Activated CD4-positive, alpha-beta memory T cell treated with anti-CD3 and anti-CD28 coated beads for 36 hours (primary cell): ENCODE results near the gene TOPAZ1. TPM values are rescaled to one million over a fixed set of nuclear protein-coding genes. Genes with fewer than 3 reads are reported as not detected.
A peak's percentile ranks its signal among the peaks of the same experiment; 100 is the strongest.
"Not testable (repeated sequence)": the region's sequence is repeated elsewhere in the genome, so short reads cannot be mapped to it uniquely, and the experiment has no call there.

ENCODE experiments used
- CTCF ChIA-PET: fragments of 350-600 bp; sonication (Branson Sonifier 250); formaldehyde crosslinking; loops from one replicate; lab custom pipeline; 2021; ENCODE audit warnings: antibody characterized with exemption, inconsistent platforms; lab: Charles Lee
- POLR2A ChIA-PET: fragments of 350-600 bp; sonication (Branson Sonifier 250); formaldehyde crosslinking; loops from one replicate; lab custom pipeline; 2021; ENCODE audit warnings: antibody characterized with exemption; lab: Charles Lee
- DNase-seq: peaks from one replicate; pipeline ENCODE4 v3.0.0-alpha.2; 2020
- H3K27ac Mint-ChIP-seq: one replicate; pipeline ENCODE4 v1.8.0; 2021; ENCODE audit warnings: mixed read lengths
- H3K27me3 Mint-ChIP-seq: one replicate; pipeline ENCODE4 v1.8.0; 2021; ENCODE audit warnings: mixed read lengths
- H3K36me3 Mint-ChIP-seq: one replicate; pipeline ENCODE4 v1.8.0; 2021; ENCODE audit warnings: mixed read lengths
- H3K4me1 Mint-ChIP-seq: one replicate; pipeline ENCODE4 v1.8.0; 2021; ENCODE audit warnings: low read depth, mixed read lengths
- H3K4me3 Mint-ChIP-seq: one replicate; pipeline ENCODE4 v1.8.0; 2021; ENCODE audit warnings: mild to moderate bottlenecking, mixed read lengths
- H3K9me3 Mint-ChIP-seq: one replicate; pipeline ENCODE4 v1.8.0; 2021; ENCODE audit warnings: mixed read lengths
- intact Hi-C: fragments of 100-400 bp; cut with micrococcal nuclease; formaldehyde crosslinking; loops from one replicate; pipeline ENCODE4 v1.15.1; 2023
- total RNA-seq, 2 experiments: library from RNA; stranded (reverse); gene quantifications; one replicate each; pipeline ENCODE4 v1.2.3, GENCODE V29; 2021

TOPAZ1 gene
- total RNA-seq, 2 experiments from 2014 or later = not detected

GRCh38 chr3:44338010-44338827, 96.5 kb downstream of the TOPAZ1 start, which contains the start of gene TCAIM:
Gene TCAIM, plus strand, starts transcription at chr3:44338766. Its CDS starts 16,017 bp downstream, at chr3:44354783.
- intact Hi-C loops = loop anchor here (1.0 to 10.0 kb wide), 7 partner anchors 101 to 1357 kb away; partner anchors contain the start of genes ABHD5, SNRK, ZNF197 and ZNF445
- H3K27ac Mint-ChIP-seq = peak within 1 kb of the TSS; percentile 97

GRCh38 chr3:44338828-44339127, 97.1 kb downstream of the TOPAZ1 start:
- no peaks in the 10 kb centered on the region for H3K9me3 Mint-ChIP-seq
- H3K36me3 Mint-ChIP-seq = peaks cover 2% of the 10 kb centered on the region
- intact Hi-C loops = loop anchor here (1.0 to 10.0 kb wide), 7 partner anchors 100 to 1356 kb away; partner anchors contain the start of genes ABHD5, SNRK, ZNF197 and ZNF445
- ChIA-PET POLR2A (interaction anchor here (0.8 to 2.1 kb wide), 6 partner anchors 116 to 423 kb away, joined by 3 to 18 read pairs (median 6); partner anchors contain the start of genes KIAA1143, KIF15, ZKSCAN7 and ZNF445), CTCF (interaction anchor here (0.7 to 1.8 kb wide), 6 partner anchors 14 to 524 kb away, joined by 3 to 10 read pairs (median 4); no protein-coding TSS in a partner anchor)
- peaks cover 22% of the 10 kb centered on the region for H3K4me1 Mint-ChIP-seq
- H3K4me3 Mint-ChIP-seq = peak overlapping the region; percentile 98
- H3K27me3 Mint-ChIP-seq = peaks cover 2% of the 10 kb centered on the region
- H3K27ac Mint-ChIP-seq = peak overlapping the region; percentile 97
- no peak for DNase-seq

More at GRCh38 chr3:44338010-44338827, 96.5 kb downstream of the TOPAZ1 start, which contains the start of gene TCAIM:
- Mint-ChIP-seq H3K36me3 (peaks cover 2% of the 10 kb centered on the region), H3K27me3 (peaks cover 6% of the 10 kb centered on the region), H3K9me3 (no peaks in the 10 kb centered on the region), H3K4me3 (peak within 1 kb of the TSS; percentile 98), H3K4me1 (peaks cover 22% of the 10 kb centered on the region)
- DNase-seq = peak; percentile 99
- CTCF ChIA-PET = interaction anchor here (0.7 to 1.8 kb wide), 3 partner anchors 14 to 525 kb away, joined by 3 to 10 read pairs (median 4); no protein-coding TSS in a partner anchor
- POLR2A ChIA-PET = interaction anchor here (0.8 to 2.1 kb wide), 7 partner anchors 102 to 424 kb away, joined by 3 to 18 read pairs (median 5); partner anchors contain the start of genes KIAA1143, KIF15, ZKSCAN7 and ZNF445

- CTCF ChIA-PET = interaction anchor here (0.9 to 1.8 kb wide), 5 partner anchors 15 to 172 kb away, joined by 3 to 10 read pairs (median 3); no protein-coding TSS in a partner anchor
Measured at GRCh38 chr3:44339181-44340057, 97.7 kb downstream of the TOPAZ1 start.

GRCh38 chr3:44340058-44340395, 98.3 kb downstream of the TOPAZ1 start:
- DNase-seq = no peak
- H3K4me3 Mint-ChIP-seq = peak overlapping the region; percentile 98
- CTCF ChIA-PET = interaction anchor here (0.9 to 1.5 kb wide), 3 partner anchors 16 to 171 kb away, joined by 3 to 4 read pairs (median 3); no protein-coding TSS in a partner anchor
- no peaks in the 10 kb centered on the region for H3K27me3 Mint-ChIP-seq
- peak overlapping the region; percentile 43 for H3K27ac Mint-ChIP-seq
- no peaks in the 10 kb centered on the region for H3K9me3 Mint-ChIP-seq
- peaks cover 22% of the 10 kb centered on the region for H3K4me1 Mint-ChIP-seq
- intact Hi-C loops = no loop called here
- POLR2A ChIA-PET = no interaction called here
- H3K36me3 Mint-ChIP-seq = peaks cover 2% of the 10 kb centered on the region

More at GRCh38 chr3:44339181-44340057, 97.7 kb downstream of the TOPAZ1 start:
- POLR2A ChIA-PET = interaction anchor here (1.2 to 2.1 kb wide), 5 partner anchors 116 to 423 kb away, joined by 4 to 18 read pairs (median 6); partner anchors contain the start of genes KIAA1143, KIF15, ZKSCAN7 and ZNF445
- no peak for DNase-seq
- H3K27me3 Mint-ChIP-seq = peaks cover 2% of the 10 kb centered on the region
- peaks cover 2% of the 10 kb centered on the region for H3K36me3 Mint-ChIP-seq
- H3K27ac Mint-ChIP-seq = peak overlapping the region; percentile 97
- no peaks in the 10 kb centered on the region for H3K9me3 Mint-ChIP-seq
- peaks cover 22% of the 10 kb centered on the region for H3K4me1 Mint-ChIP-seq
- intact Hi-C loops = loop anchor here (2.0 to 10.0 kb wide), 5 partner anchors 99 to 1355 kb away; partner anchors contain the start of genes ABHD5, SNRK and ZNF197
- peak overlapping the region; percentile 98 for H3K4me3 Mint-ChIP-seq

GRCh38 chr3:44342176-44342790, 100.6 kb downstream of the TOPAZ1 start:
- Mint-ChIP-seq H3K27me3 (no peaks in the 10 kb centered on the region), H3K4me3 (no peak overlapping the region), H3K27ac (no peak overlapping the region), H3K36me3 (peaks cover 2% of the 10 kb centered on the region), H3K4me1 (peaks cover 21% of the 10 kb centered on the region), H3K9me3 (no peaks in the 10 kb centered on the region)
- ChIA-PET CTCF (interaction anchor here (0.6 to 1.3 kb wide), 3 partner anchors 97 to 994 kb away, joined by 3 read pairs; no protein-coding TSS in a partner anchor), POLR2A (no interaction called here)
- intact Hi-C loops = no loop called here
- DNase-seq = no peak

- H3K27me3 Mint-ChIP-seq = no peaks in the 10 kb centered on the region
- H3K27ac Mint-ChIP-seq = no peak overlapping the region
- H3K4me1 Mint-ChIP-seq = peaks cover 17% of the 10 kb centered on the region
- H3K4me3 Mint-ChIP-seq = no peak overlapping the region
- H3K9me3 Mint-ChIP-seq = no peaks in the 10 kb centered on the region
- CTCF ChIA-PET = interaction anchor here (0.7 kb wide), 1 partner anchor 361 kb away, joined by 3 read pairs; no protein-coding TSS in a partner anchor
- POLR2A ChIA-PET = no interaction called here
- intact Hi-C loops = no loop called here
- DNase-seq = no peak
- H3K36me3 Mint-ChIP-seq = peaks cover 2% of the 10 kb centered on the region
Measured at GRCh38 chr3:44343421-44343820, 101.7 kb downstream of the TOPAZ1 start.

GRCh38 chr3:44346590-44346989, 104.9 kb downstream of the TOPAZ1 start:
- DNase-seq, intact Hi-C loops, H3K36me3 Mint-ChIP-seq, H3K27ac Mint-ChIP-seq, POLR2A ChIA-PET, CTCF ChIA-PET, H3K27me3 Mint-ChIP-seq, H3K4me3 Mint-ChIP-seq, H3K4me1 Mint-ChIP-seq, H3K9me3 Mint-ChIP-seq: not testable (repeated sequence)

- ChIA-PET POLR2A (no interaction called here), CTCF (no interaction called here)
- Mint-ChIP-seq H3K27ac (no peak overlapping the region), H3K4me3 (no peak overlapping the region), H3K4me1 (no peaks in the 10 kb centered on the region), H3K27me3 (no peaks in the 10 kb centered on the region), H3K36me3 (peaks cover 13% of the 10 kb centered on the region), H3K9me3 (no peaks in the 10 kb centered on the region)
- no peak for DNase-seq
- intact Hi-C loops = no loop called here
Measured at GRCh38 chr3:44348993-44349392, 107.3 kb downstream of the TOPAZ1 start.

- Mint-ChIP-seq H3K4me1 (no peaks in the 10 kb centered on the region), H3K4me3 (no peak overlapping the region), H3K36me3 (peaks cover 20% of the 10 kb centered on the region), H3K27me3 (no peaks in the 10 kb centered on the region), H3K27ac (no peak overlapping the region), H3K9me3 (no peaks in the 10 kb centered on the region)
- ChIA-PET CTCF (no interaction called here), POLR2A (no interaction called here)
- no peak for DNase-seq
- intact Hi-C loops = no loop called here
Measured at GRCh38 chr3:44353355-44353924, 111.8 kb downstream of the TOPAZ1 start.

GRCh38 chr3:44355362-44356033, 113.8 kb downstream of the TOPAZ1 start:
- POLR2A ChIA-PET = no interaction called here
- intact Hi-C loops = no loop called here
- no peak overlapping the region for H3K27ac Mint-ChIP-seq

More at GRCh38 chr3:44355362-44356033, 113.8 kb downstream of the TOPAZ1 start:
- DNase-seq = no peak
- Mint-ChIP-seq H3K9me3 (no peaks in the 10 kb centered on the region), H3K36me3 (peaks cover 25% of the 10 kb centered on the region), H3K4me1 (no peaks in the 10 kb centered on the region), H3K4me3 (no peak overlapping the region), H3K27me3 (no peaks in the 10 kb centered on the region)
- CTCF ChIA-PET = no interaction called here
